CD14-positive monocyte (primary cell): ENCODE results near the gene TOMM5. TPM values are rescaled to one million over a fixed set of nuclear protein-coding genes. Genes with fewer than 3 reads are reported as not detected.
A peak's percentile ranks its signal among the peaks of the same experiment; 100 is the strongest.

Experiments
- DNase-seq, 3 donors: peaks; one replicate each; pipeline ENCODE4 v3.0.0-alpha.2; 2011 to 2022
- H2AFZ ChIP-seq: 2 replicates; pipeline ENCODE4 v1.6.0; 2012; ENCODE audit warnings: mild to moderate bottlenecking, low read depth, low read length, inconsistent platforms; ENCODE audit not compliant: insufficient read depth, poor library complexity, severe bottlenecking
- H3K27ac ChIP-seq, 2 donors: 1 replicate in 1 of 2; 2 replicates in 1 of 2; pipeline ENCODE4 v1.5.1; 2012 to 2013; ENCODE audit warnings: low read length in 2 of 2, control low read depth in 1 of 2, inconsistent platforms in 1 of 2, low read depth in 1 of 2, mild to moderate bottlenecking in 1 of 2
- H3K27me3 ChIP-seq, 2 donors: one replicate each; pipeline versions ENCODE4 v1.6.0 to v1.6.1; 2011 to 2013; ENCODE audit warnings: low read length in 2 of 2; ENCODE audit not compliant: control insufficient read depth in 2 of 2, insufficient read depth in 2 of 2
- H3K36me3 ChIP-seq, 2 donors: replicated peaks in 1 of 2; 1 replicate in 1 of 2; 2 replicates in 1 of 2; pipeline versions ENCODE4 v1.5.1 to v1.6.1; 2012 to 2013; ENCODE audit warnings: low read length in 2 of 2, control low read depth in 1 of 2, inconsistent platforms in 1 of 2, mild to moderate bottlenecking in 1 of 2; ENCODE audit not compliant: insufficient read depth in 2 of 2, control insufficient read depth in 1 of 2
- H3K4me1 ChIP-seq, 2 donors: 1 replicate in 1 of 2; 2 replicates in 1 of 2; pipeline versions ENCODE4 v1.5.1 to v1.6.1; 2012 to 2013; ENCODE audit warnings: low read length in 2 of 2, control low read depth in 1 of 2, inconsistent platforms in 1 of 2, mild to moderate bottlenecking in 1 of 2, moderate library complexity in 1 of 2; ENCODE audit not compliant: insufficient read depth in 2 of 2, control insufficient read depth in 1 of 2
- H3K4me2 ChIP-seq: replicated peaks from 2 replicates; pipeline ENCODE3; 2012; ENCODE audit warnings: low read length, moderate library complexity, mild to moderate bottlenecking; ENCODE audit not compliant: poor library complexity, severe bottlenecking; ENCODE audit errors: extremely low read depth
- H3K4me3 ChIP-seq, 3 experiments: fragments of 200-600 bp in 1 of 3; sonication (generic) in 1 of 3; replicated peaks in 1 of 3; 1 replicate in 2 of 3; 2 replicates in 1 of 3; pipeline ENCODE4 v1.5.1; 2011 to 2013; ENCODE audit warnings: low read length in 3 of 3, mild to moderate bottlenecking in 3 of 3, control low read depth in 2 of 3, low read depth in 2 of 3, inconsistent platforms in 1 of 3, moderate library complexity in 1 of 3
- H3K79me2 ChIP-seq: 2 replicates; pipeline ENCODE4 v1.6.0; 2012; ENCODE audit warnings: mild to moderate bottlenecking, control low read depth, inconsistent platforms, low read length, moderate library complexity; ENCODE audit not compliant: insufficient read depth
- H3K9ac ChIP-seq: 2 replicates; pipeline ENCODE4 v1.6.0; 2017; ENCODE audit warnings: low read length, mild to moderate bottlenecking; ENCODE audit not compliant: insufficient read depth, poor library complexity, severe bottlenecking
- H3K9me3 ChIP-seq, 2 donors: replicated peaks in 1 of 2; 1 replicate in 1 of 2; 2 replicates in 1 of 2; pipeline versions ENCODE4 v1.5.1 to v1.6.1; 2012 to 2013; ENCODE audit warnings: low read length in 2 of 2, control low read depth in 1 of 2; ENCODE audit not compliant: control insufficient read depth in 1 of 2, insufficient read depth in 1 of 2
- H4K20me1 ChIP-seq: 2 replicates; pipeline ENCODE4 v1.6.0; 2012; ENCODE audit warnings: mild to moderate bottlenecking, low read length, control low read depth, moderate library complexity; ENCODE audit not compliant: insufficient read depth
- H3K27ac Mint-ChIP-seq, 7 donors: one replicate each; pipeline ENCODE4 v1.8.0; 2020; ENCODE audit warnings: mild to moderate bottlenecking in 7 of 7, mixed read lengths in 7 of 7, moderate library complexity in 6 of 7, inconsistent platforms in 2 of 7
- H3K27me3 Mint-ChIP-seq, 3 donors: one replicate each; pipeline ENCODE4 v1.8.0; 2021 to 2022; ENCODE audit warnings: low read depth in 3 of 3, mild to moderate bottlenecking in 3 of 3, mixed read lengths in 3 of 3, moderate library complexity in 3 of 3, inconsistent platforms in 1 of 3
- H3K36me3 Mint-ChIP-seq, 2 donors: one replicate each; pipeline ENCODE4 v1.8.0; 2020; ENCODE audit warnings: mixed read lengths in 2 of 2, inconsistent platforms in 1 of 2, mild to moderate bottlenecking in 1 of 2
- H3K4me1 Mint-ChIP-seq: one replicate; pipeline ENCODE4 v1.8.0; 2020; ENCODE audit warnings: mild to moderate bottlenecking, mixed read lengths
- H3K4me3 Mint-ChIP-seq, 2 donors: one replicate each; pipeline ENCODE4 v1.8.0; 2020; ENCODE audit warnings: mild to moderate bottlenecking in 2 of 2, mixed read lengths in 2 of 2, moderate library complexity in 1 of 2
- H3K9me3 Mint-ChIP-seq, 7 donors: one replicate each; pipeline ENCODE4 v1.8.0; 2020 to 2022; ENCODE audit warnings: mixed read lengths in 7 of 7, mild to moderate bottlenecking in 6 of 7, moderate library complexity in 6 of 7, inconsistent platforms in 2 of 7
- WGBS: methylation state at CpG from one replicate; pipeline ENCODE4 v1.1.5; 2013; ENCODE audit warnings: missing lambda C conversion rate; ENCODE audit not compliant: insufficient coverage; 5-methylcytosine and 5-hydroxymethylcytosine counted together
- intact Hi-C, 2 donors: fragments of 100-400 bp; cut with micrococcal nuclease; formaldehyde crosslinking; loops; one replicate each; pipeline versions ENCODE4 v1.15.0 to v1.15.1; 2023
- polyA plus RNA-seq, 3 donors: library from polyadenylated mRNA; depleted of rRNA in 1 of 3; unstranded in 2 of 3; stranded (reverse) in 1 of 3; fragments of 300-500 nt in 2 of 3; fragments of >200 nt in 1 of 3; fragmentation: Illumina TruSeq in 2 of 3; gene quantifications; 1 replicate in 2 of 3; 2 replicates in 1 of 3; pipeline ENCODE4 v1.2.3, GENCODE V29; 2012 to 2021
- TF ChIP-seq, protein P1 (sequence below): fragments of 200-600 bp; IDR thresholded peaks from one replicate; pipeline ENCODE4 v1.8.0; 2022; ENCODE audit warnings: antibody characterized with exemption, mild to moderate bottlenecking

TOMM5 gene
- polyA plus RNA-seq, 3 donors = 35.0 to 117 (median 112) TPM

DNA sequence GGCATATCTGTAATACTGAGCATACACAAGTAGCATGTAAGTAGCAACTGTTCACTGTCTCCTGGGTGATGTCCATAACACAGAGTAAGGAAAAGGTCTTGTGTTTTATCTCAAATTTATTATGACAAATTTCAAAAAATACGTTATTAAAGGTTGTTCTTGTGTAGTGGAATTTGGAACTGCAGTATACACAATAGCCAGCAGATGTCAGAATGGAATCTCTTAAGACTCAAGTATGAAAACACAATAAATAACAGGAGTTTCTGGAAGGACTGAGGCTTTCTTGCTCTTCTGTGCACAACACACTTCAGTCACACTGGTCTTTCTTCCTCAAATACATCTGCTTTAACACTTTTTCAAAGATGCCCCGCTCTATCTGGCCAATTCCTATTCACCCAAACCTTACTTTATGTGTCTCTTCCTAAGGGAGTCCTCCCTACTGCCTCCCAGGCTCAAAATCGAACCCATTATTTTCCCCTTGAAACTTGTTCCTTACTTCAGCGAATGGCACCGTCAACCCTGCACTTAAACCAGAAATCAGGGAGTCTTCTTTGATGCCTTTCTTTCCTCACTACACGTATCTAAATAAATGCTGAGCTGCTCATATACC is 9.7 kb downstream of the TOMM5 start:
- peaks cover 6% of the 10 kb centered on the region for H4K20me1 ChIP-seq
- H3K4me3 ChIP-seq = no peak overlapping the region
- WGBS = 91% methylated on average over 5 of the region's 6 CpGs
- Mint-ChIP-seq H3K4me1 (no peaks in the 10 kb centered on the region), H3K36me3 (peaks cover 52 to 57% of the 10 kb centered on the region in 2 donors), H3K4me3 (no peak overlapping the region), H3K27me3 (no peaks in the 10 kb centered on the region), H3K27ac (peak overlapping the region in 4 of 7 donors; percentile 34 to 66 (median 58)), H3K9me3 (no peaks in the 10 kb centered on the region)
- DNase-seq = peak in 2 of 3 donors; percentile 21 to 26
- no peak overlapping the region for H2AFZ ChIP-seq
- no peaks in the 10 kb centered on the region for H3K4me1 ChIP-seq
- H3K27ac ChIP-seq = no peak overlapping the region
- H3K79me2 ChIP-seq = peaks cover 12% of the 10 kb centered on the region
- TF ChIP-seq, protein P1, sequence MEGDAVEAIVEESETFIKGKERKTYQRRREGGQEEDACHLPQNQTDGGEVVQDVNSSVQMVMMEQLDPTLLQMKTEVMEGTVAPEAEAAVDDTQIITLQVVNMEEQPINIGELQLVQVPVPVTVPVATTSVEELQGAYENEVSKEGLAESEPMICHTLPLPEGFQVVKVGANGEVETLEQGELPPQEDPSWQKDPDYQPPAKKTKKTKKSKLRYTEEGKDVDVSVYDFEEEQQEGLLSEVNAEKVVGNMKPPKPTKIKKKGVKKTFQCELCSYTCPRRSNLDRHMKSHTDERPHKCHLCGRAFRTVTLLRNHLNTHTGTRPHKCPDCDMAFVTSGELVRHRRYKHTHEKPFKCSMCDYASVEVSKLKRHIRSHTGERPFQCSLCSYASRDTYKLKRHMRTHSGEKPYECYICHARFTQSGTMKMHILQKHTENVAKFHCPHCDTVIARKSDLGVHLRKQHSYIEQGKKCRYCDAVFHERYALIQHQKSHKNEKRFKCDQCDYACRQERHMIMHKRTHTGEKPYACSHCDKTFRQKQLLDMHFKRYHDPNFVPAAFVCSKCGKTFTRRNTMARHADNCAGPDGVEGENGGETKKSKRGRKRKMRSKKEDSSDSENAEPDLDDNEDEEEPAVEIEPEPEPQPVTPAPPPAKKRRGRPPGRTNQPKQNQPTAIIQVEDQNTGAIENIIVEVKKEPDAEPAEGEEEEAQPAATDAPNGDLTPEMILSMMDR = peak; percentile 74
- no peaks in the 10 kb centered on the region for H3K9me3 ChIP-seq
- intact Hi-C loops = loop anchor here in 1 of 2 donors (10.0 kb wide), 1 partner anchor 222 kb away; the partner anchor contains the start of gene DCAF10
- no peak overlapping the region for H3K4me2 ChIP-seq
- H3K27me3 ChIP-seq = no peaks in the 10 kb centered on the region
- H3K36me3 ChIP-seq = peaks cover 45 to 73% of the 10 kb centered on the region in 2 donors
- no peak overlapping the region for H3K9ac ChIP-seq

DNA sequence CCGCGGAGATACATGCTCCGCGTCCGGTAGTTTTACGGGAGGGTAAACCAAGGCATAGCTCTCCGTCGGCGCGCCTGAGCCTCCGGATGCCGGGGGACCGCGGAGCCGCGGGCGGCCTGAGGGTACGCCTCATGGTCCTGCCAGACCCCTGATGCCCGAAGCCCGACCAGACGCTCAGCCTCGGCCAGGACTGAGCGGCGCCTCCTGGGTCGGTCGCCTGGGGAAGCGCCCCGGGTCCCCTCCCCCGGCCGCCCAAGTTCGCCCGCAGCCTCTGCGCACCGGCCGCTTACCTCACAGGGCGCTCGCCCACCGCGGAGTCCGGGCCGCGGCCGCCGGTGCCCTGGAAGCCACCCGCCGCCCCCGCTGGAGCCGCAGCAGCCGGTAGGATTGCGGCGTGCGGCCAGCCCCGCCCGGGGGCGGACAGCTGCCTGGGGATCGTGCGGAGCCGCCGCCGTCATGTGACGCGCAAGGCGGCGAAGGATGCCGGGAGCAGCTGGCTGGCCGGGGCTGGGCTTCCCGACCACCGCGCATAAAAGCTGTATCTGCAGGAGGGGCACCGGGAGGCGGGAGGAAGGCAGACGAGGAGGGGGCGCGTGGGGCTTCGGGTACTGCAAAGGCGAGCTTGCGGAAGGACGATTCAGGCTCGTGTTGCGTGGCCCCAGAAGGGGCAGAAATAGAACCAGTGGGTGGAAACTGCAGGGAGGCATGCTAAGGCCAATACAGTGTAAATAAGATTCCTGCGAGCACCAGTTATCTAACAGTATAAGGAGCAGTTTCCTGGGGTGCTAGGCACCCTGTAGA is 16.3 kb downstream of the TOMM5 start, which contains the start of gene FBXO10:
Gene FBXO10, minus strand, starts transcription at position 460 of the 801 bp plus-strand sequence. CDS start 34,612 bp downstream, outside the sequence.
- Histone ChIP-seq H3K9me3 (no peaks in the 10 kb centered on the region), H3K79me2 (no peaks in the 10 kb centered on the region), H3K9ac (peak within 1 kb of the TSS; percentile 62), H4K20me1 (no peaks in the 10 kb centered on the region), H3K4me2 (peak within 1 kb of the TSS; percentile 94), H3K4me1 (peaks cover 10 to 16% of the 10 kb centered on the region in 2 donors), H3K4me3 (peak within 1 kb of the TSS; percentile 55 to 79 (median 79)), H2AFZ (peak within 1 kb of the TSS; percentile 82), H3K27ac (peak within 1 kb of the TSS in 1 of 2 donors; percentile 17), H3K27me3 (peaks cover 3 to 9% of the 10 kb centered on the region in 2 donors), H3K36me3 (peaks cover 7 to 11% of the 10 kb centered on the region in 2 donors)
- peaks cover 28% of the 10 kb centered on the region for H3K4me1 Mint-ChIP-seq
- H3K27ac Mint-ChIP-seq = peak within 1 kb of the TSS in 6 of 7 donors; percentile 33 to 75 (median 42)
- peak within 1 kb of the TSS; percentile 90 to 93 for H3K4me3 Mint-ChIP-seq
- peaks cover 5 to 14% (median 5%) of the 10 kb centered on the region in 3 donors for H3K27me3 Mint-ChIP-seq
- no peaks in the 10 kb centered on the region for H3K9me3 Mint-ChIP-seq
- intact Hi-C loops = no loop called here
- peaks cover 6 to 11% of the 10 kb centered on the region in 2 donors for H3K36me3 Mint-ChIP-seq
- TF ChIP-seq, protein P1 = no peak
- peak; percentile 24 to 35 (median 33) for DNase-seq
- under 1% methylated on average over 81 of the region's 81 CpGs for WGBS
